ENCODE data around the gene DPYD. TPM values are rescaled to one million over a fixed set of nuclear protein-coding genes. Genes with fewer than 3 reads are reported as not detected.

The DPYD gene
- total RNA-seq, 1 donor from 2014 or later = 9.2 TPM

DNA sequence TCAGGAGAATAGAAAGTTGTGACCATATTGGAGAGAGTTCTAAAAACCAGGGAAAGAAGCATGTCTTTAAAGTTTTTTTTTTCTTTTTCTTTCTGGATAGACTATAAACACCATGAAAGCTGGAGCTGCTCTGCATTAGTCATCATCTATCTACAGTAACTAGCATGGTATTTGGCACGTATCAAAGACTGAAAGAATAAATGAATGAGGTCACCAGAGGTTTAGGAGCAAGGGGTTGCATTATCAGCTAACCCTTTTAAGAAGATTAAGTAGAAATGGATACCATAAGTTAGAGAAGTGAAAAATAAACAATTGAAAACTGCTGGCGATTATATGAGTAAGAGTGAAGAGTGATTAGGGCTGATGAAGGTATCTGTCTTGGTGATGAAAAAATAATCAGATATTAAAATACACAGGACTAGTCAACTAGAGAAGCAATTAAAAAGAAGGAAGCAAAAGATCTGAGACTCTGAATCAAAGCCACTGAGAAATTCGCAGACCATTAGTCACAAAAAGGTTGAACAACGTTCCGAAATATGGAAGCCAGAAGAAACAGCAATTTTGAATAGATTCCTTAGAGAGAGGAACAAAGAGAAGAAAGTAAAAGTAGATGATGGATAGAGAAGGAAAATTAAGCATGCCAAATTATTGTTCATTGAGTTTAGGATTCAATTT is 536.4 kb downstream of the DPYD start:
- no peak overlapping the region for H3K4me3 ChIP-seq
- intact Hi-C loops (cut with micrococcal nuclease) = no loop called here
- no peak for DNase-seq
- TF ChIP-seq CTCF (IDR thresholded peaks at IDR 0.05; ENCODE audit: borderline replicate concordance) = no peak
- no peaks in the 10 kb centered on the region for H3K27me3 ChIP-seq (ENCODE audit: low read depth)
- H3K36me3 ChIP-seq = no peaks in the 10 kb centered on the region
- H3K27ac ChIP-seq (replicated peaks) = no peak overlapping the region
- no peaks in the 10 kb centered on the region for H3K4me1 ChIP-seq
- no peaks in the 10 kb centered on the region for H3K9me3 ChIP-seq (replicated peaks)

GRCh38 chr1:97383797-97384196 is 537.0 kb downstream of the DPYD start:
- Histone ChIP-seq H3K4me3 (no peak overlapping the region), H3K27me3 (ENCODE audit: low read depth) (no peaks in the 10 kb centered on the region), H3K36me3 (no peaks in the 10 kb centered on the region), H3K4me1 (no peaks in the 10 kb centered on the region), H3K9me3 (replicated peaks) (no peaks in the 10 kb centered on the region), H3K27ac (replicated peaks) (no peak overlapping the region)
- DNase-seq = no peak
- intact Hi-C loops (cut with micrococcal nuclease) = no loop called here
- TF ChIP-seq CTCF (IDR thresholded peaks at IDR 0.05; ENCODE audit: borderline replicate concordance) = no peak

- Histone ChIP-seq H3K36me3 (no peaks in the 10 kb centered on the region), H3K27ac (replicated peaks) (no peak overlapping the region), H3K9me3 (replicated peaks) (no peaks in the 10 kb centered on the region), H3K4me3 (no peak overlapping the region), H3K4me1 (no peaks in the 10 kb centered on the region), H3K27me3 (ENCODE audit: low read depth) (no peaks in the 10 kb centered on the region)
- no peak for DNase-seq
- TF ChIP-seq CTCF (IDR thresholded peaks at IDR 0.05; ENCODE audit: borderline replicate concordance) = no peak
- intact Hi-C loops (cut with micrococcal nuclease) = no loop called here
These were observed 538.6 kb downstream of the DPYD start for GRCh38 chr1:97382206-97382605.

GRCh38 chr1:97379387-97380075 is 541.3 kb downstream of the DPYD start:
- TF ChIP-seq CTCF (IDR thresholded peaks at IDR 0.05; ENCODE audit: borderline replicate concordance) = no peak
- H3K4me1 ChIP-seq = no peaks in the 10 kb centered on the region
- intact Hi-C loops (cut with micrococcal nuclease) = no loop called here
- no peaks in the 10 kb centered on the region for H3K36me3 ChIP-seq
- H3K4me3 ChIP-seq = no peak overlapping the region
- H3K9me3 ChIP-seq (replicated peaks) = no peaks in the 10 kb centered on the region
- H3K27ac ChIP-seq (replicated peaks) = no peak overlapping the region
- H3K27me3 ChIP-seq (ENCODE audit: low read depth) = no peaks in the 10 kb centered on the region
- no peak for DNase-seq

DNA sequence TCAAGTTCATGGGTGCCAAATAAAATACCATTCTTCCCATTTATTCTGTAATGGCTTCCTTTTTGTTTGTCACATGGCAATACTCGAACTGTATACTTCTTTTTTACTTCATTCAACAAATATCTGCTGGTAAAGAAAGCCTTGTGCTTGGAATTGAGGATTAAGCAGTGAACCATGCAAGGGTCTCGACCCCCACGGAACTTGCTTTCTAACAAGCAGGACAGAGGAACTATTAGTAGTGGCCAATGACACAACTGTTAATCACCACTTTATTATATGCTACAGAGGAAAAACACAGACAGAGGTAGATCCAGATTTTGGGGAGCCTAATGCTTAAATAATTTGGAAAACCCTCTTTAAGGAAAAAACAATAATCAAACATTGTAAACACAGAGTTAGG is 542.2 kb downstream of the DPYD start:
- no peak for TF ChIP-seq CTCF (IDR thresholded peaks at IDR 0.05; ENCODE audit: borderline replicate concordance)
- no peaks in the 10 kb centered on the region for H3K36me3 ChIP-seq
- intact Hi-C loops (cut with micrococcal nuclease) = no loop called here
- no peak for DNase-seq
- H3K4me1 ChIP-seq = no peaks in the 10 kb centered on the region
- no peak overlapping the region for H3K4me3 ChIP-seq
- no peak overlapping the region for H3K27ac ChIP-seq (replicated peaks)
- no peaks in the 10 kb centered on the region for H3K27me3 ChIP-seq (ENCODE audit: low read depth)
- H3K9me3 ChIP-seq (replicated peaks) = no peaks in the 10 kb centered on the region
